ENCODE data around the gene SLC24A3.

DNA sequence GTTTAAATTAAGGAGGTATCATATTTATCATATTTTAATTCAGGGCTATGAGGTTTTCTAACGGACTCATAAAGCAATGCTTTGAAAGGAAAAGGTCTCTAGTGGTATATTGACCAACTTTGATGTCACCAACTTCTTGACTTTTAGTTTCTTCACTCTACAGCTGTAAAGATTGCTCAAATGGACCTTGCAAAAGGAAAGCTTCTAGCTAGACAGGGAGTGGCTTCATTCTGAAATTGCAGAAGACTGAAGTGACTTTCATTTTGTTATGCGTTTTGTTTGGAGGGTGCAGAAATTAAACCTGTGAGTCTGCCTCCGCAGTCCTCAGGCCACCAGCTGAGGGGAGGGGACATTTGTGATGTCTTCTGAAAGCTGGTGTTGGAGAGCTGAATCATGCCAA is 95.7 kb downstream of the SLC24A3 start:
- TF ChIP-seq POLR2A (IDR thresholded peaks at IDR 0.05), result no peak
- TF ChIP-seq, protein P1, sequence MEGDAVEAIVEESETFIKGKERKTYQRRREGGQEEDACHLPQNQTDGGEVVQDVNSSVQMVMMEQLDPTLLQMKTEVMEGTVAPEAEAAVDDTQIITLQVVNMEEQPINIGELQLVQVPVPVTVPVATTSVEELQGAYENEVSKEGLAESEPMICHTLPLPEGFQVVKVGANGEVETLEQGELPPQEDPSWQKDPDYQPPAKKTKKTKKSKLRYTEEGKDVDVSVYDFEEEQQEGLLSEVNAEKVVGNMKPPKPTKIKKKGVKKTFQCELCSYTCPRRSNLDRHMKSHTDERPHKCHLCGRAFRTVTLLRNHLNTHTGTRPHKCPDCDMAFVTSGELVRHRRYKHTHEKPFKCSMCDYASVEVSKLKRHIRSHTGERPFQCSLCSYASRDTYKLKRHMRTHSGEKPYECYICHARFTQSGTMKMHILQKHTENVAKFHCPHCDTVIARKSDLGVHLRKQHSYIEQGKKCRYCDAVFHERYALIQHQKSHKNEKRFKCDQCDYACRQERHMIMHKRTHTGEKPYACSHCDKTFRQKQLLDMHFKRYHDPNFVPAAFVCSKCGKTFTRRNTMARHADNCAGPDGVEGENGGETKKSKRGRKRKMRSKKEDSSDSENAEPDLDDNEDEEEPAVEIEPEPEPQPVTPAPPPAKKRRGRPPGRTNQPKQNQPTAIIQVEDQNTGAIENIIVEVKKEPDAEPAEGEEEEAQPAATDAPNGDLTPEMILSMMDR (IDR thresholded peaks at IDR 0.05), result no peak
